GM19395 (cell line): ENCODE measurements around the gene INAFM1.

Experiments used
- ATAC-seq: cut with Tn5 transposase; IDR thresholded peaks from one replicate; pipeline ENCODE4 v1.9.1; 2021; ENCODE audit warnings: mild to moderate bottlenecking, moderate library complexity; ENCODE audit not compliant: unreplicated experiment

Gene INAFM1

GRCh38 chr19:47309038-47309437, 34.4 kb downstream of the INAFM1 start:
- ATAC-seq: no peak

- no peak for ATAC-seq
Observed at GRCh38 chr19:47309608-47310007, 34.9 kb downstream of the INAFM1 start, which contains the start of gene C5AR1. Gene C5AR1 (plus strand): TSS chr19:47309861. CDS start chr19:47309896, 35 bp downstream.

- ATAC-seq: no peak
Observed at GRCh38 chr19:47310323-47310722, 35.6 kb downstream of the INAFM1 start.

GRCh38 chr19:47310819-47311218, 36.1 kb downstream of the INAFM1 start:
- no peak for ATAC-seq

- no peak for ATAC-seq
Observed at GRCh38 chr19:47312366-47313006, 37.8 kb downstream of the INAFM1 start.

GRCh38 chr19:47313754-47314295, 39.1 kb downstream of the INAFM1 start:
- ATAC-seq: no peak

GRCh38 chr19:47315125-47315821, 40.6 kb downstream of the INAFM1 start:
- ATAC-seq: no peak

- ATAC-seq: no peak
Observed at GRCh38 chr19:47316513-47316912, 41.8 kb downstream of the INAFM1 start.

- ATAC-seq: no peak
Observed at GRCh38 chr19:47319923-47320871, 45.5 kb downstream of the INAFM1 start.

GRCh38 chr19:47321630-47322029, 46.9 kb downstream of the INAFM1 start:
- no peak for ATAC-seq

GRCh38 chr19:47322058-47322457, 47.4 kb downstream of the INAFM1 start:
- no peak for ATAC-seq

GRCh38 chr19:47323409-47323808, 48.7 kb downstream of the INAFM1 start:
- no peak for ATAC-seq

- no peak for ATAC-seq
Observed at GRCh38 chr19:47323872-47324271, 49.2 kb downstream of the INAFM1 start.

GRCh38 chr19:47324502-47324901, 49.8 kb downstream of the INAFM1 start:
- no peak for ATAC-seq
